ENCODE results near the gene TMEM223. TPM values are rescaled to one million over a fixed set of nuclear protein-coding genes. Genes with fewer than 3 reads are reported as not detected.
A peak's percentile ranks its signal among the peaks of the same experiment; 100 is the strongest.
"Not testable (repeated sequence)": the region's sequence is repeated elsewhere in the genome, so short reads cannot be mapped to it uniquely, and the experiment has no call there.

Gene TMEM223
- total RNA-seq = 10 to 100 TPM; 12.8 to 16.6 (median 14.8) TPM
- long read RNA-seq, donor 1, transcript TMEM223-201 (2 exons, 1,288 nt) = major isoform, 11 of 18 reads
- long read RNA-seq, donor 1, partial matches to known transcripts = 0 of 18 reads
- long read RNA-seq, donor 1, other reads (novel, unspliced or antisense) = 6 of 18 reads
- long read RNA-seq, donor 2, transcript TMEM223-201 (2 exons, 1,288 nt) = major isoform, 21 of 22 reads
- long read RNA-seq, donor 2, partial matches to known transcripts = 0 of 22 reads
- long read RNA-seq, donor 2, other reads (novel, unspliced or antisense) = 1 of 22 reads

GRCh38 chr11:62791501-62792201 is at the start of gene TMEM223:
Gene TMEM223, minus strand, starts transcription at chr11:62792006. Its CDS starts 12 bp downstream, at chr11:62791994.
- Histone ChIP-seq H3K9me3 (no peaks in the 10 kb centered on the region), H3K4me3 (peak within 1 kb of the TSS; percentile 82), H3K4me1 (ENCODE audit: low read depth) (peaks cover 29% of the 10 kb centered on the region), H3K36me3 (ENCODE audit: low read depth) (peaks cover 3% of the 10 kb centered on the region)
- intact Hi-C loops (cut with DNase I, micrococcal nuclease) = loop anchor here in 1 of 2 donors (5.0 kb wide), 1 partner anchor 71 kb away; no protein-coding TSS in a partner anchor
- ATAC-seq (peak; percentile 84), DNase-seq (peak; percentile 93 to 94 (median 93))
- TF ChIP-seq, protein P1, sequence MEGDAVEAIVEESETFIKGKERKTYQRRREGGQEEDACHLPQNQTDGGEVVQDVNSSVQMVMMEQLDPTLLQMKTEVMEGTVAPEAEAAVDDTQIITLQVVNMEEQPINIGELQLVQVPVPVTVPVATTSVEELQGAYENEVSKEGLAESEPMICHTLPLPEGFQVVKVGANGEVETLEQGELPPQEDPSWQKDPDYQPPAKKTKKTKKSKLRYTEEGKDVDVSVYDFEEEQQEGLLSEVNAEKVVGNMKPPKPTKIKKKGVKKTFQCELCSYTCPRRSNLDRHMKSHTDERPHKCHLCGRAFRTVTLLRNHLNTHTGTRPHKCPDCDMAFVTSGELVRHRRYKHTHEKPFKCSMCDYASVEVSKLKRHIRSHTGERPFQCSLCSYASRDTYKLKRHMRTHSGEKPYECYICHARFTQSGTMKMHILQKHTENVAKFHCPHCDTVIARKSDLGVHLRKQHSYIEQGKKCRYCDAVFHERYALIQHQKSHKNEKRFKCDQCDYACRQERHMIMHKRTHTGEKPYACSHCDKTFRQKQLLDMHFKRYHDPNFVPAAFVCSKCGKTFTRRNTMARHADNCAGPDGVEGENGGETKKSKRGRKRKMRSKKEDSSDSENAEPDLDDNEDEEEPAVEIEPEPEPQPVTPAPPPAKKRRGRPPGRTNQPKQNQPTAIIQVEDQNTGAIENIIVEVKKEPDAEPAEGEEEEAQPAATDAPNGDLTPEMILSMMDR (IDR thresholded peaks at IDR 0.05) = no peak

- DNase-seq (peak; percentile 71 to 81 (median 76)), ATAC-seq (peak; percentile 6)
- intact Hi-C loops (cut with DNase I, micrococcal nuclease); H3K36me3 ChIP-seq (ENCODE audit: low read depth); H3K9me3 ChIP-seq; H3K4me1 ChIP-seq (ENCODE audit: low read depth): not testable (repeated sequence)
- peak overlapping the region; percentile 64 for H3K4me3 ChIP-seq
Observed at GRCh38 chr11:62840721-62841360, 49.0 kb upstream of the TMEM223 start.

- no peaks in the 10 kb centered on the region for H3K36me3 ChIP-seq (ENCODE audit: low read depth)
- intact Hi-C loops (cut with DNase I, micrococcal nuclease) = no loop called here
- peaks cover 8% of the 10 kb centered on the region for H3K4me1 ChIP-seq (ENCODE audit: low read depth)
- peak within 1 kb of the TSS; percentile 64 for H3K4me3 ChIP-seq
- TF ChIP-seq, protein P1 (IDR thresholded peaks at IDR 0.05) = no peak
- ATAC-seq = peak; percentile 77
- H3K9me3 ChIP-seq = no peaks in the 10 kb centered on the region
- peak; percentile 94 to 97 (median 96) for DNase-seq
Observed at GRCh38 chr11:62839050-62839945, 47.5 kb upstream of the TMEM223 start, which contains the start of gene WDR74. Gene WDR74, minus strand, starts transcription at chr11:62839590. Its CDS starts 20 bp downstream, at chr11:62839570.

- no peak for DNase-seq
- intact Hi-C loops (cut with DNase I, micrococcal nuclease) = no loop called here
- ATAC-seq = no peak
- TF ChIP-seq, protein P1 (IDR thresholded peaks at IDR 0.05) = no peak
- Histone ChIP-seq H3K4me1 (ENCODE audit: low read depth) (peaks cover 24% of the 10 kb centered on the region), H3K4me3 (no peak overlapping the region), H3K36me3 (ENCODE audit: low read depth) (no peaks in the 10 kb centered on the region), H3K9me3 (no peaks in the 10 kb centered on the region)
Observed at GRCh38 chr11:62835336-62835735, 43.5 kb upstream of the TMEM223 start.

GRCh38 chr11:62832336-62833234 is 40.8 kb upstream of the TMEM223 start, which contains the start of gene TEX54:
Gene TEX54, minus strand, starts transcription at chr11:62832841.
- TF ChIP-seq, protein P1 (IDR thresholded peaks at IDR 0.05) = no peak
- Histone ChIP-seq H3K36me3 (ENCODE audit: low read depth) (no peaks in the 10 kb centered on the region), H3K4me1 (ENCODE audit: low read depth) (peaks cover 27% of the 10 kb centered on the region), H3K4me3 (peak within 1 kb of the TSS; percentile 71), H3K9me3 (no peaks in the 10 kb centered on the region)
- DNase-seq (peak; percentile 41 to 68 (median 43)), ATAC-seq (peak; percentile 22)
- intact Hi-C loops (cut with DNase I, micrococcal nuclease) = no loop called here
